ENCODE results near the gene B4GALNT1. TPM values are rescaled to one million over a fixed set of nuclear protein-coding genes. Genes with fewer than 3 reads are reported as not detected.

Gene B4GALNT1
- total RNA-seq, 1 donor from 2014 or later, result 83.9 TPM

GRCh38 chr12:57611827-57612710, 20.9 kb downstream of the B4GALNT1 start:
- peak; percentile 61 for DNase-seq
- no peaks in the 10 kb centered on the region for H3K36me3 Mint-ChIP-seq (ENCODE audit: unreplicated experiment)
- H3K4me1 Mint-ChIP-seq (ENCODE audit: low read depth, unreplicated experiment), result peaks cover 41% of the 10 kb centered on the region
- H3K4me3 Mint-ChIP-seq (ENCODE audit: unreplicated experiment), result peak overlapping the region; percentile 83
- H3K27me3 Mint-ChIP-seq (ENCODE audit: unreplicated experiment), result peaks cover 7% of the 10 kb centered on the region
- TF ChIP-seq, protein P1, sequence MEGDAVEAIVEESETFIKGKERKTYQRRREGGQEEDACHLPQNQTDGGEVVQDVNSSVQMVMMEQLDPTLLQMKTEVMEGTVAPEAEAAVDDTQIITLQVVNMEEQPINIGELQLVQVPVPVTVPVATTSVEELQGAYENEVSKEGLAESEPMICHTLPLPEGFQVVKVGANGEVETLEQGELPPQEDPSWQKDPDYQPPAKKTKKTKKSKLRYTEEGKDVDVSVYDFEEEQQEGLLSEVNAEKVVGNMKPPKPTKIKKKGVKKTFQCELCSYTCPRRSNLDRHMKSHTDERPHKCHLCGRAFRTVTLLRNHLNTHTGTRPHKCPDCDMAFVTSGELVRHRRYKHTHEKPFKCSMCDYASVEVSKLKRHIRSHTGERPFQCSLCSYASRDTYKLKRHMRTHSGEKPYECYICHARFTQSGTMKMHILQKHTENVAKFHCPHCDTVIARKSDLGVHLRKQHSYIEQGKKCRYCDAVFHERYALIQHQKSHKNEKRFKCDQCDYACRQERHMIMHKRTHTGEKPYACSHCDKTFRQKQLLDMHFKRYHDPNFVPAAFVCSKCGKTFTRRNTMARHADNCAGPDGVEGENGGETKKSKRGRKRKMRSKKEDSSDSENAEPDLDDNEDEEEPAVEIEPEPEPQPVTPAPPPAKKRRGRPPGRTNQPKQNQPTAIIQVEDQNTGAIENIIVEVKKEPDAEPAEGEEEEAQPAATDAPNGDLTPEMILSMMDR (IDR thresholded peaks at IDR 0.05; ENCODE audit: partially characterized antibody, unreplicated experiment), result no peak
- peaks cover 13% of the 10 kb centered on the region for H3K9me3 Mint-ChIP-seq (ENCODE audit: unreplicated experiment)
- peak overlapping the region; percentile 92 for H3K27ac Mint-ChIP-seq (ENCODE audit: unreplicated experiment)

GRCh38 chr12:57611108-57611826, 21.7 kb downstream of the B4GALNT1 start, which contains the start of gene ARHGEF25:
Gene ARHGEF25, plus strand, starts transcription at chr12:57611435. Its CDS starts 460 bp downstream, at chr12:57611895.
- DNase-seq, result peak; percentile 93
- Mint-ChIP-seq H3K4me1 (ENCODE audit: low read depth, unreplicated experiment) (peaks cover 42% of the 10 kb centered on the region), H3K27me3 (ENCODE audit: unreplicated experiment) (peaks cover 9% of the 10 kb centered on the region), H3K36me3 (ENCODE audit: unreplicated experiment) (no peaks in the 10 kb centered on the region), H3K4me3 (ENCODE audit: unreplicated experiment) (peak within 1 kb of the TSS; percentile 88), H3K9me3 (ENCODE audit: unreplicated experiment) (peaks cover 15% of the 10 kb centered on the region), H3K27ac (ENCODE audit: unreplicated experiment) (peak within 1 kb of the TSS; percentile 92)
- TF ChIP-seq, protein P1 (IDR thresholded peaks at IDR 0.05; ENCODE audit: partially characterized antibody, unreplicated experiment), result no peak

DNA sequence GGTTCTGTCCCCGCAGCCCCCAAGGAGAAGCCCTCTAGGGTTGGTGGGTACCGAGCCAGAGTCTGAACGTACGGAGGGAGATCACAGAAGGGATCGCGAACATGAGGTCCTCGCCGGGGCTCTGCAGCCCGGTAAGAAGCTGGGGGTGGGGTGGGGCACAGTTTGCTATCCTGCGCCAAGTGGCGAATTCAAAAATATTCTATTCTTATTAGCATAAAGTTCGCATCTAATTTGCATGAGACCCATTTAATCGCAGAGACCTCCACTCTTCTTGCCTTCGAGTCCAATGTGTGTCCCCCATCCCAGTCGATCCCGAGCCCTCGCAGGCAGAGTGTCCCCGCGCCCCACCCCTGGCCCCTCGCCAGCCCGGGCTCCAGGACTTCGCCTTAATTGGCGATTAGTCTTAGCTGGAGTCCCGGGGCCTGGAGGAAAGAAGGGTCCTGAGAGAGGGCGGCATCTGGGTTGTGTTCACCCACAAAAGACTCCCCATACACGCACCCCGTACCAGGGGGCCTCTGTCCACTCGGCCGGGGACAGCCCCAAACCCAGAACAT, 22.4 kb downstream of the B4GALNT1 start:
- Mint-ChIP-seq H3K27me3 (ENCODE audit: unreplicated experiment) (peaks cover 9% of the 10 kb centered on the region), H3K36me3 (ENCODE audit: unreplicated experiment) (no peaks in the 10 kb centered on the region), H3K27ac (ENCODE audit: unreplicated experiment) (peak overlapping the region; percentile 85), H3K4me1 (ENCODE audit: low read depth, unreplicated experiment) (peaks cover 49% of the 10 kb centered on the region), H3K9me3 (ENCODE audit: unreplicated experiment) (peaks cover 18% of the 10 kb centered on the region), H3K4me3 (ENCODE audit: unreplicated experiment) (peak overlapping the region; percentile 88)
- DNase-seq, result peak; percentile 41
- TF ChIP-seq, protein P1 (IDR thresholded peaks at IDR 0.05; ENCODE audit: partially characterized antibody, unreplicated experiment), result no peak

DNA sequence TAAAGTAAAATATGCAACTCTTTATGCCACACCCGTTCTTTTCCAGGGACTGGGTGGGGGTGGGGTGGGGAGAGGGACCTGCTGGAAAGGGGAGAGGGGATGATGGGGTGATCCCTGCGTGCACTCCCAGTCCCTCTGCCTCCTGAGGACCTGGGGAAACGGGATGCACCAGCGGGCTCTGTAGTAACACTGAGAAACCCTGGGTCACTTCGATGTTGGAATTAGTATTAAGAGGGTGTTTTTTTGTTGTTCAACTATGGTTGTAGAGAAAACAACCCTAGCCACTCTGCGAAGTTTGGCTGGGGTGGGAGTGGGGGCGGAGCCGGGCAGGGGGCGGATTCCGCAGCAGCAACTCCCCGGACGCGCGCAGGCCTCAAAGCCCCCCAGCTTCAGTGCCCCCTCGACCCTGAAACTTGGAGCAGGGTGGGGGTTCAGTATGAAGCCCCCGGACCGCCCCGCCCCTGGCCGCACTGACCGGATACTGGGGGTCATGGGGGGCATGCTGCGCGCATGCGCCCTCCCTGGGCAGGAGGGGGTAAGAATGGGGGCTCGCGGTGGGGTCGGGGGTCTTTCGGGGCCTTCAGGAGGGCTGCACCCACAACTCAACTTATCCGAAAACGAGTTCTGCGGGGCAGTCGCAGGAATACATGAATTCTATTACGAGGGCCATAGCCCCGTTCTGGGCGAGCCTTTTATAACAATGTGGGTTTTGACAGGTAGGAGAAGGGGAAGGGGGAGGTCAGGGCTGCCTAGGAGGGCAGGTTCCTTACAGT, 23.0 kb downstream of the B4GALNT1 start:
- Mint-ChIP-seq H3K27me3 (ENCODE audit: unreplicated experiment) (peaks cover 13% of the 10 kb centered on the region), H3K9me3 (ENCODE audit: unreplicated experiment) (peaks cover 21% of the 10 kb centered on the region), H3K4me3 (ENCODE audit: unreplicated experiment) (peak overlapping the region; percentile 88), H3K4me1 (ENCODE audit: low read depth, unreplicated experiment) (peaks cover 50% of the 10 kb centered on the region), H3K27ac (ENCODE audit: unreplicated experiment) (peak overlapping the region; percentile 85), H3K36me3 (ENCODE audit: unreplicated experiment) (no peaks in the 10 kb centered on the region)
- DNase-seq, result peak; percentile 23
- TF ChIP-seq, protein P1 (IDR thresholded peaks at IDR 0.05; ENCODE audit: partially characterized antibody, unreplicated experiment), result no peak

Measured in glutamatergic neuron (in vitro differentiated cells).